SK-N-SH (cell line): ENCODE data around the gene COMT. TPM values are rescaled to one million over a fixed set of nuclear protein-coding genes. Genes with fewer than 3 reads are reported as not detected.

Experiments used
- CTCF ChIA-PET: fragments of 300-600, 350-600 bp; formaldehyde crosslinking; extraction: SDS; loops from one replicate; lab custom pipeline; 2021; lab: Yijun Ruan, JAX
- POLR2A ChIA-PET: fragments of 350-600 bp; sonication (Branson Sonifier 250); formaldehyde crosslinking; extraction: SDS; loops from one replicate; lab custom pipeline; 2020; ENCODE audit warnings: antibody characterized with exemption, inconsistent platforms; lab: Yijun Ruan, JAX
- DNase-seq: peaks from one replicate; pipeline ENCODE4 v3.0.0; 2012
- H2AFZ ChIP-seq: fragments of 200-600 bp; sonication (generic); 2 replicates; pipeline ENCODE4 v1.8.1; 2016; ENCODE audit warnings: antibody characterized with exemption, mild to moderate bottlenecking, low read depth
- H3F3A ChIP-seq: fragments of 200-600 bp; sonication (generic); replicated peaks from 2 replicates; pipeline ENCODE3; 2016; ENCODE audit warnings: antibody characterized with exemption, mild to moderate bottlenecking; ENCODE audit not compliant: insufficient read depth
- H3K27ac ChIP-seq, 2 experiments: fragments of 200-500 bp in 1 of 2; fragments of 200-600 bp in 1 of 2; sonication (Bioruptor generic) in 1 of 2; sonication (generic), shearing (Covaris generic) in 1 of 2; 2 replicates each; pipeline versions ENCODE4 v1.5.1 to v1.6.1; 2014 to 2016; ENCODE audit warnings: low read depth in 2 of 2, inconsistent platforms in 1 of 2, low read length in 1 of 2, mild to moderate bottlenecking in 1 of 2, mixed read lengths in 1 of 2
- H3K27me3 ChIP-seq: fragments of 200-600 bp; sonication (generic), shearing (Covaris generic); 2 replicates; pipeline ENCODE4 v1.6.1; 2016; ENCODE audit warnings: mixed run types; ENCODE audit not compliant: insufficient read depth
- H3K36me3 ChIP-seq, 2 experiments: fragments of 200-500 bp in 1 of 2; fragments of 200-600 bp in 1 of 2; sonication (Bioruptor generic) in 1 of 2; sonication (generic) in 1 of 2; replicated peaks in 1 of 2; 2 replicates each; pipeline versions ENCODE3 to v1.5.1; 2014 to 2016; ENCODE audit warnings: low read length in 1 of 2, mild to moderate bottlenecking in 1 of 2; ENCODE audit not compliant: insufficient read depth in 2 of 2, control insufficient read depth in 1 of 2
- H3K4me1 ChIP-seq, 2 experiments: fragments of 200-500 bp in 1 of 2; fragments of 200-600 bp in 1 of 2; sonication (Bioruptor generic) in 1 of 2; sonication (generic), shearing (Covaris generic) in 1 of 2; 2 replicates each; pipeline versions ENCODE4 v1.5.1 to v1.6.1; 2014 to 2016; ENCODE audit warnings: low read depth in 1 of 2, low read length in 1 of 2, mixed run types in 1 of 2; ENCODE audit not compliant: insufficient read depth in 2 of 2, control insufficient read depth in 1 of 2
- H3K4me2 ChIP-seq: fragments of 200-600 bp; sonication (generic), shearing (Covaris generic); 2 replicates; pipeline ENCODE4 v1.6.1; 2017; ENCODE audit warnings: mixed run types
- H3K4me3 ChIP-seq, 2 experiments: fragments of 200-500 bp in 1 of 2; fragments of 200-600 bp in 1 of 2; sonication (Bioruptor generic) in 1 of 2; sonication (generic), shearing (Covaris generic) in 1 of 2; 2 replicates each; pipeline versions ENCODE4 v1.5.1 to v1.8.1; 2014 to 2016; ENCODE audit warnings: low read depth in 2 of 2, inconsistent platforms in 1 of 2, low read length in 1 of 2, mild to moderate bottlenecking in 1 of 2, mixed read lengths in 1 of 2, moderate library complexity in 1 of 2
- H3K79me2 ChIP-seq: fragments of 200-600 bp; sonication (generic); 2 replicates; pipeline ENCODE4 v1.8.1; 2017; ENCODE audit warnings: mild to moderate bottlenecking; ENCODE audit not compliant: insufficient read depth
- H3K9ac ChIP-seq: fragments of 200-600 bp; sonication (generic); 2 replicates; pipeline ENCODE4 v1.6.1; 2017; ENCODE audit warnings: mixed run types
- H3K9me2 ChIP-seq: fragments of 200-600 bp; sonication (generic); 2 replicates; pipeline ENCODE4 v1.6.1; 2017; ENCODE audit warnings: mixed run types
- H3K9me3 ChIP-seq: fragments of 200-600 bp; sonication (generic); 2 replicates; pipeline ENCODE4 v1.6.1; 2017; ENCODE audit warnings: mixed run types, mild to moderate bottlenecking, moderate library complexity
- H4K20me1 ChIP-seq: fragments of 200-600 bp; sonication (generic); 2 replicates; pipeline ENCODE4 v1.6.1; 2017; ENCODE audit warnings: mild to moderate bottlenecking, mixed run types; ENCODE audit not compliant: insufficient read depth
- CHD2 ChIP-seq: fragments of 150-350 bp; IDR thresholded peaks from 2 replicates; pipeline ENCODE4 v1.6.1; 2018; ENCODE audit warnings: low read length; ENCODE audit not compliant: partially characterized antibody
- ELF1 ChIP-seq: IDR thresholded peaks from 2 replicates; pipeline ENCODE4 v1.4.0; 2012
- EP300 ChIP-seq, 2 experiments: IDR thresholded peaks; 2 replicates each; pipeline versions ENCODE4 v1.4.0 to v1.6.1; 2012; ENCODE audit warnings: borderline replicate concordance in 1 of 2, low read depth in 1 of 2, low read length in 1 of 2
- FOSL2 ChIP-seq: IDR thresholded peaks from 2 replicates; pipeline ENCODE4 v1.4.0; 2012; ENCODE audit warnings: low read depth, mild to moderate bottlenecking, moderate library complexity, borderline replicate concordance
- FOXJ3 ChIP-seq: sonication (generic); formaldehyde crosslinking; IDR thresholded peaks from 2 replicates; pipeline ENCODE4 v1.5.1; 2020; ENCODE audit warnings: mild to moderate bottlenecking, missing genetic modification reagents
- GATA2 ChIP-seq: sonication (generic); formaldehyde crosslinking; IDR thresholded peaks from 2 replicates; pipeline ENCODE4 v1.5.0; 2020; ENCODE audit warnings: mild to moderate bottlenecking, missing genetic modification reagents
- JUND ChIP-seq: IDR thresholded peaks from 2 replicates; pipeline ENCODE4 v1.4.0; 2012
- MEF2A ChIP-seq: IDR thresholded peaks from 2 replicates; pipeline ENCODE4 v1.4.0; 2012; ENCODE audit warnings: low read depth, borderline replicate concordance
- NFIC ChIP-seq: IDR thresholded peaks from 2 replicates; pipeline ENCODE4 v1.4.0; 2012; ENCODE audit warnings: borderline replicate concordance
- NRF1 ChIP-seq: IDR thresholded peaks from 2 replicates; pipeline ENCODE4 v1.6.1; 2012; ENCODE audit warnings: low read depth, mild to moderate bottlenecking, low read length
- RAD21 ChIP-seq: IDR thresholded peaks from 2 replicates; pipeline ENCODE4 v1.6.1; 2012; ENCODE audit warnings: mild to moderate bottlenecking, low read length
- RXRA ChIP-seq: IDR thresholded peaks from 2 replicates; pipeline ENCODE4 v1.4.0; 2012; ENCODE audit warnings: low read depth, mild to moderate bottlenecking, borderline replicate concordance
- SIN3A ChIP-seq: IDR thresholded peaks from 2 replicates; pipeline ENCODE4 v1.6.1; 2012; ENCODE audit warnings: low read depth, mild to moderate bottlenecking, low read length, moderate library complexity, borderline replicate concordance
- SMC3 ChIP-seq: IDR thresholded peaks from 2 replicates; pipeline ENCODE4 v1.6.1; 2012; ENCODE audit warnings: low read depth, low read length, improper control_type of control experiment
- YY1 ChIP-seq: IDR thresholded peaks from 2 replicates; pipeline ENCODE4 v1.4.0; 2012; ENCODE audit warnings: low read depth, mild to moderate bottlenecking
- whole genome bisulfite sequencing: methylation state at CpG from one replicate; pipeline ENCODE4 v1.1.6; 2017; ENCODE audit warnings: low lambda C conversion rate; 5-methylcytosine and 5-hydroxymethylcytosine counted together
- polyA plus RNA-seq, 3 experiments: library from polyadenylated mRNA; depleted of rRNA; stranded (reverse); fragments of >200 nt; gene quantifications; 2 replicates each; pipeline ENCODE4 v1.2.3, GENCODE V29; 2012
- TF ChIP-seq, protein P1 (sequence below): IDR thresholded peaks from 2 replicates; pipeline ENCODE4 v1.4.0; 2012; ENCODE audit warnings: low read depth
- TF ChIP-seq, protein P2 (sequence below): fragments of 150-350 bp; IDR thresholded peaks from 2 replicates; pipeline ENCODE4 v1.6.1; 2016; ENCODE audit warnings: mild to moderate bottlenecking, low read depth, low read length

COMT gene
- polyA plus RNA-seq, 1 of the 3 experiments (the other 2 are of a cell fraction) = 343 TPM

DNA sequence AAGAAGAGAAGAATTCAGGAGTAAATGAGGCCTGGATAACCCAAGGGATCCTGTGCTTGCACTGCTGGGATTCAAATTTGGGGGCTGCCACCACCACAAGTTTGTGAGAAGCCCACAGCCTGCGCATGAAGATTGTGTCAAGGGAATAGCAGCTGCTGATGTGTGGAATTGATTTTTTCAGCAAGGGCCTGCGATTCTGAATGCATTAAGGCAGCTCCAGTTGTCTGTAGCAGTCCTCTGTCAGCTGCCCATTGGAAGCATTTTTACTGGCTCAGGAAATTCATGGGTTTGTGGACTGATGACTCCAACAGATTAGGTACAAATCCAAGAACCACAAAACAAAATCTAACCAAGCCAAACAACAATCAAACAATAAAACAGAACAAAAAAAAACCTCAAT lies 61.1 kb downstream of the COMT start:
- Histone ChIP-seq H4K20me1 (no peaks in the 10 kb centered on the region), H2AFZ (no peak overlapping the region), H3K9ac (no peak overlapping the region), H3K27ac (peak overlapping the region in 1 of 2 experiments; percentile 84; a peak in 2 of 4 replicates), H3K4me1 (peaks cover 0 to 55% of the 10 kb centered on the region in 2 experiments; a peak in 2 of 4 replicates), H3K27me3 (no peaks in the 10 kb centered on the region), H3K36me3 (peaks cover 0 to 10% of the 10 kb centered on the region in 2 experiments), H3K4me3 (no peak overlapping the region), H3K9me2 (no peaks in the 10 kb centered on the region), H3K79me2 (no peaks in the 10 kb centered on the region), H3K4me2 (no peak overlapping the region), H3F3A (no peaks in the 10 kb centered on the region), H3K9me3 (peaks cover 16% of the 10 kb centered on the region; the same call in 1 of the 2 replicates)
- ChIA-PET POLR2A (interaction anchor here (1.1 kb wide), 1 partner anchor 18 kb away, joined by 3 read pairs; the partner anchor contains the start of gene TANGO2), CTCF (interaction anchor here (3.7 to 5.0 kb wide), 2 partner anchors 11 to 32 kb away, joined by 12 to 31 read pairs; no protein-coding TSS in a partner anchor)
- TF ChIP-seq NFIC (no peak), RXRA (no peak), CHD2 (no peak), GATA2 (CRISPR knock-in tag) (no peak), ELF1 (no peak), NRF1 (no peak), YY1 (no peak), FOSL2 (no peak)
- TF ChIP-seq, protein P1, sequence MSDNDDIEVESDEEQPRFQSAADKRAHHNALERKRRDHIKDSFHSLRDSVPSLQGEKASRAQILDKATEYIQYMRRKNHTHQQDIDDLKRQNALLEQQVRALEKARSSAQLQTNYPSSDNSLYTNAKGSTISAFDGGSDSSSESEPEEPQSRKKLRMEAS = no peak
- WGBS = 48% methylated on average over 2 of the region's 2 CpGs
- DNase-seq = no peak

DNA sequence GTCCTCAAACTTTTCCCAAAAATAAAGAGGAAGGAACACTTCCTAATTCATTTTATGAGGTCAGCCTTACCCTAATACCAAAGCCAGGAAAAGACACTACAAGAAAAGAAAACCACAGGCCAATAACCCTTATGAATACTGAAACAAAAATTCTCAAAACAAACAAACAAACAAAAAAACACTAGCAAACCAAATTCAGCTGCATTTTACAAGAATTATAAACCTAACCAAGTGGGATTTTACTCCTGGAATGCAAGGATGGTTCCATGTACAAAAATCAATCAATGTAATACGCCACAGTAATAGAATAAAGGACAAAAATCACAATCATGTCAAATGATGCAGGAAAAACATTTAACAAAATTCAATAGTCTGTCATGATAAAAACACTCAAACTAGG lies 61.7 kb downstream of the COMT start:
- CTCF ChIA-PET = interaction anchor here (1.3 to 5.0 kb wide), 3 partner anchors 11 to 32 kb away, joined by 3 to 31 read pairs (median 12); no protein-coding TSS in a partner anchor
- Histone ChIP-seq H2AFZ (no peak overlapping the region), H3K4me2 (no peak overlapping the region), H3K4me1 (peaks cover 0 to 55% of the 10 kb centered on the region in 2 experiments; a peak in 2 of 4 replicates), H3F3A (no peaks in the 10 kb centered on the region), H3K27ac (peak overlapping the region in 1 of 2 experiments; percentile 84; a peak in 1 of 4 replicates), H3K9me3 (peaks cover 16% of the 10 kb centered on the region; the same call in 1 of the 2 replicates), H3K36me3 (peaks cover 0 to 10% of the 10 kb centered on the region in 2 experiments), H3K9ac (no peak overlapping the region), H3K4me3 (no peak overlapping the region), H3K27me3 (no peaks in the 10 kb centered on the region), H3K79me2 (no peaks in the 10 kb centered on the region), H3K9me2 (no peaks in the 10 kb centered on the region), H4K20me1 (no peaks in the 10 kb centered on the region)
- TF ChIP-seq JUND (no peak), NFIC (no peak), EP300 (IDR thresholded peaks at IDR 0.05; ENCODE audit: borderline replicate concordance in 1 of 2, low read depth in 1 of 2, low read length in 1 of 2) (no peak), GATA2 (CRISPR knock-in tag) (no peak), SMC3 (no peak), SIN3A (no peak), RXRA (no peak), MEF2A (no peak), FOXJ3 (CRISPR knock-in tag) (no peak), RAD21 (no peak)
- TF ChIP-seq, protein P2, sequence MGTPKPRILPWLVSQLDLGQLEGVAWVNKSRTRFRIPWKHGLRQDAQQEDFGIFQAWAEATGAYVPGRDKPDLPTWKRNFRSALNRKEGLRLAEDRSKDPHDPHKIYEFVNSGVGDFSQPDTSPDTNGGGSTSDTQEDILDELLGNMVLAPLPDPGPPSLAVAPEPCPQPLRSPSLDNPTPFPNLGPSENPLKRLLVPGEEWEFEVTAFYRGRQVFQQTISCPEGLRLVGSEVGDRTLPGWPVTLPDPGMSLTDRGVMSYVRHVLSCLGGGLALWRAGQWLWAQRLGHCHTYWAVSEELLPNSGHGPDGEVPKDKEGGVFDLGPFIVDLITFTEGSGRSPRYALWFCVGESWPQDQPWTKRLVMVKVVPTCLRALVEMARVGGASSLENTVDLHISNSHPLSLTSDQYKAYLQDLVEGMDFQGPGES = no peak
- TF ChIP-seq, protein P1 = no peak
- WGBS = 69% methylated on average over 1 of the region's 1 CpG
- DNase-seq = no peak
- POLR2A ChIA-PET = no interaction called here
